ENCODE measurements around the gene GRB2. TPM values are rescaled to one million over a fixed set of nuclear protein-coding genes. Genes with fewer than 3 reads are reported as not detected.
A peak's percentile ranks its signal among the peaks of the same experiment; 100 is the strongest.

GRB2 gene
- total and polyA plus RNA-seq, 2 donors (not counting 1 experiment from before 2014, with no cell fraction given), result 114 to 219 TPM

DNA sequence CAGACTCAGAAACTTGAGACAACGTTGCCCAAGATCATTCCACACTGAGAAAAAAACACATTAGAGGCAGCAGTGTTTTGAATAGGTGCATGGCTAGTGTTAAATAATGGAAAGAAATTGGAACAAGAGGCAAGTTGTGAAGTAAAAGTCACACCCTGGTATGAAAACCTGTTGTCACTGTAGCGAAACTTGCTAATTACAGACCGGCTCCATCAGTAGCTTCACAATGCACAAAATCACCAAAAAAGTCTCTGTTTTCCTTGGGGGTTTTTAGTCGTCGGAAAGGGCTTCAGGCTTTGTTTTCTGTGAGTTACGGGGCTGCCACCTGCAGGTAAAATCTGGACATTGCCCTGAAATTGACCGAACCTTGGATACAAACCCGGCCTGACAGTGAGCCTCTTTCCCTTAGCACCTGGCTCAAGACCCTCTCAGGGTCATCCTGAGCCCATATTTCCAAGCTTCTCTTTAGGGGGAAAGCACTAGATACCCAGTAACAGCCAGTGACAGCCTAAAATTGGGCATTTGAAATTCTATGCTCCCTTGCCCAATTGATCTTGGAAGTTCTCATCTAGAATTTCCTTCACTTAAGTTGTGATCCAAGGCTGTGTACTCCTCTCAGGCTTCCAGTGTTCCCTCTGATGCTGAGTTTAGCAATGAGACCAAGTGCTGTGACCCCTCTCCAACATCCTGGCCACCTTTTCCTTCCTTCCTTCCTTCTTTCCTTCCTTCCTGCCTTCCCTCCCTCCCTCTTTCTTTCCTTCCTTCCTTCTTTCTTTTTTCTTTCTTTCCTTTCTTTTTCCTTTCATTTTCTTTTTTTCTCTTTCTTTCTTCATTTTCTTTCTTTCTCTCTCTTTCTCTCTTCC is 7.2 kb upstream of the GRB2 start:
- intact Hi-C loops (cut with micrococcal nuclease), result loop anchor here (1.0 to 2.0 kb wide), 5 partner anchors 89 to 452 kb away; partner anchors contain the start of gene MIF4GD
- DNase-seq, result peak; percentile 90
- Histone ChIP-seq H3K4me3 (ENCODE audit: control extremely low read depth in 1 of 5, extremely low read depth in 1 of 5, insufficient read depth in 1 of 5, low read depth in 2 of 5, low read length in 4 of 5) (peak overlapping the region in 4 of 5 experiments; percentile 9 to 30 (median 23)), H3K27me3 (replicated peaks in 1 of 4; ENCODE audit: control extremely low read depth in 1 of 4, control insufficient read depth in 3 of 4, insufficient read depth in 4 of 4, low read length in 3 of 4) (no peaks in the 10 kb centered on the region), H3K4me1 (ENCODE audit: control insufficient read depth in 2 of 2, insufficient read depth in 2 of 2, low read length in 2 of 2) (peaks cover 7 to 14% of the 10 kb centered on the region in 2 donors), H3K79me2 (ENCODE audit: control insufficient read depth, insufficient read depth, low read length) (peaks cover 36% of the 10 kb centered on the region), H3K9me3 (ENCODE audit: control extremely low read depth in 1 of 3, control insufficient read depth in 2 of 3, insufficient read depth in 1 of 3, low read length in 2 of 3) (no peaks in the 10 kb centered on the region), H3K9ac (ENCODE audit: low read length) (peak overlapping the region; percentile 25), H3K36me3 (replicated peaks in 1 of 2; ENCODE audit: control extremely low read depth in 1 of 2, control insufficient read depth in 1 of 2, extremely low read depth in 1 of 2, insufficient read depth in 2 of 2, low read length in 1 of 2) (no peaks in the 10 kb centered on the region), H3K27ac (ENCODE audit: low read length in 2 of 2) (no peak overlapping the region), H3K4me2 (replicated peaks; ENCODE audit: low read depth, low read length, poor library complexity, severe bottlenecking) (peak overlapping the region; percentile 56), H2AFZ (ENCODE audit: insufficient read depth, low read depth, low read length, poor library complexity, severe bottlenecking) (peak overlapping the region; percentile 19), H4K20me1 (ENCODE audit: control insufficient read depth, insufficient read depth, low read length, poor library complexity, severe bottlenecking) (no peaks in the 10 kb centered on the region)
- WGBS (ENCODE audit: insufficient coverage), result 0% methylated on average over 5 of the region's 8 CpGs
- peak; percentile 94 for ATAC-seq (ENCODE audit: low read depth)
- Mint-ChIP-seq H3K27ac (peak overlapping the region; percentile 62), H3K4me1 (peaks cover 13% of the 10 kb centered on the region), H3K27me3 (no peaks in the 10 kb centered on the region), H3K9me3 (ENCODE audit: insufficient read depth) (no peaks in the 10 kb centered on the region), H3K4me3 (peak overlapping the region; percentile 68)
- ChIA-PET POLR2A (interaction anchor here (0.5 to 1.5 kb wide), 10 partner anchors 38 to 683 kb away, joined by 3 to 10 read pairs (median 5); partner anchors contain the start of genes MIF4GD and SLC25A19), CTCF (interaction anchor here (0.6 to 4.3 kb wide), 43 partner anchors 10 to 521 kb away, joined by 3 to 81 read pairs (median 4); partner anchors contain the start of genes ARMC7, GGA3, MIF4GD and MRPL58)
- TF ChIP-seq, protein P1, sequence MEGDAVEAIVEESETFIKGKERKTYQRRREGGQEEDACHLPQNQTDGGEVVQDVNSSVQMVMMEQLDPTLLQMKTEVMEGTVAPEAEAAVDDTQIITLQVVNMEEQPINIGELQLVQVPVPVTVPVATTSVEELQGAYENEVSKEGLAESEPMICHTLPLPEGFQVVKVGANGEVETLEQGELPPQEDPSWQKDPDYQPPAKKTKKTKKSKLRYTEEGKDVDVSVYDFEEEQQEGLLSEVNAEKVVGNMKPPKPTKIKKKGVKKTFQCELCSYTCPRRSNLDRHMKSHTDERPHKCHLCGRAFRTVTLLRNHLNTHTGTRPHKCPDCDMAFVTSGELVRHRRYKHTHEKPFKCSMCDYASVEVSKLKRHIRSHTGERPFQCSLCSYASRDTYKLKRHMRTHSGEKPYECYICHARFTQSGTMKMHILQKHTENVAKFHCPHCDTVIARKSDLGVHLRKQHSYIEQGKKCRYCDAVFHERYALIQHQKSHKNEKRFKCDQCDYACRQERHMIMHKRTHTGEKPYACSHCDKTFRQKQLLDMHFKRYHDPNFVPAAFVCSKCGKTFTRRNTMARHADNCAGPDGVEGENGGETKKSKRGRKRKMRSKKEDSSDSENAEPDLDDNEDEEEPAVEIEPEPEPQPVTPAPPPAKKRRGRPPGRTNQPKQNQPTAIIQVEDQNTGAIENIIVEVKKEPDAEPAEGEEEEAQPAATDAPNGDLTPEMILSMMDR (IDR thresholded peaks at IDR 0.05), result peak; percentile 79
- no peak for TF ChIP-seq EZH2 (IDR thresholded peaks at IDR 0.05; ENCODE audit: borderline replicate concordance, insufficient read depth, low read depth, low read length, poor library complexity, severe bottlenecking)

Data from B cell (primary cell).